Neural cell (in vitro differentiated cells): Measurements from ENCODE around the gene IGLON5.

Experiments used
- CTCF ChIP-seq: fragments of 450-650 bp; IDR thresholded peaks from 2 replicates; pipeline ENCODE4 v1.5.1; 2014; ENCODE audit warnings: antibody characterized with exemption, mild to moderate bottlenecking, moderate library complexity; ENCODE audit not compliant: poor library complexity, severe bottlenecking
- EP300 ChIP-seq: fragments of 450-650 bp; conservative IDR thresholded peaks from 2 replicates; pipeline ENCODE4 v1.6.1; 2014; ENCODE audit warnings: antibody characterized with exemption, mild to moderate bottlenecking, moderate library complexity; ENCODE audit not compliant: poor library complexity, severe bottlenecking
- EZH2 ChIP-seq: fragments of 200-600, 300-800 bp; shearing (Covaris generic), sonication (generic); IDR thresholded peaks from 2 replicates; pipeline ENCODE4 v1.6.1; 2014; ENCODE audit warnings: antibody characterized with exemption, low read length, borderline replicate concordance, mild to moderate bottlenecking; ENCODE audit not compliant: insufficient read depth, poor library complexity, severe bottlenecking
- POLR2AphosphoS5 ChIP-seq: IDR thresholded peaks from 2 replicates; pipeline ENCODE4 v1.6.1; 2012
- RAD21 ChIP-seq: fragments of 450-650 bp; conservative IDR thresholded peaks from 2 replicates; pipeline ENCODE4 v1.6.1; 2014; ENCODE audit warnings: antibody characterized with exemption, mild to moderate bottlenecking, moderate library complexity
- REST ChIP-seq: IDR thresholded peaks from 2 replicates; pipeline ENCODE4 v1.6.1; 2012; ENCODE audit warnings: borderline replicate concordance
- TAF1 ChIP-seq: IDR thresholded peaks from 2 replicates; pipeline ENCODE4 v1.6.1; 2012; ENCODE audit warnings: low read depth

- TF ChIP-seq REST (no peak), EZH2 (no peak), CTCF (no peak), RAD21 (no peak), TAF1 (no peak), EP300 (no peak), POLR2AphosphoS5 (no peak)
These were observed 47.6 kb upstream of the IGLON5 start for GRCh38 chr19:51263808-51264207.
